HEK293 (cell line): Measurements from ENCODE around the gene SLC40A1.

Experiments used
- GLIS2 ChIP-seq: fragments of 450-650 bp; formaldehyde crosslinking; IDR thresholded peaks from 2 replicates; pipeline ENCODE4 v1.5.1; 2016; ENCODE audit warnings: missing biosample characterization, missing genetic modification characterization
- HOXA7 ChIP-seq: sonication (generic); formaldehyde crosslinking; IDR thresholded peaks from 2 replicates; pipeline ENCODE4 v1.8.1; 2022; ENCODE audit warnings: missing genetic modification reagents, borderline replicate concordance
- HOXC10 ChIP-seq: sonication (generic); formaldehyde crosslinking; IDR thresholded peaks from 2 replicates; pipeline ENCODE4 v1.8.1; 2023; ENCODE audit warnings: mild to moderate bottlenecking, missing genetic modification reagents
- IKZF3 ChIP-seq: fragments of 450-650 bp; IDR thresholded peaks from 2 replicates; pipeline ENCODE4 v1.5.0; 2018; ENCODE audit warnings: missing biosample characterization, mild to moderate bottlenecking, missing genetic modification characterization, moderate library complexity
- INSM2 ChIP-seq: fragments of 450-650 bp; formaldehyde crosslinking; IDR thresholded peaks from 2 replicates; pipeline ENCODE4 v1.5.1; 2016; ENCODE audit warnings: missing biosample characterization, missing genetic modification characterization
- OVOL3 ChIP-seq: fragments of 450-650 bp; formaldehyde crosslinking; IDR thresholded peaks from 2 replicates; pipeline ENCODE4 v1.5.1; 2016; ENCODE audit warnings: missing biosample characterization, missing genetic modification characterization
- SETDB1 ChIP-seq: IDR thresholded peaks from one replicate; pipeline ENCODE4 v1.6.1; 2017; ENCODE audit warnings: mild to moderate bottlenecking, low read length, moderate library complexity, mixed read lengths; ENCODE audit not compliant: insufficient read length
- SP2 ChIP-seq: fragments of 450-650 bp; formaldehyde crosslinking; IDR thresholded peaks from 2 replicates; pipeline ENCODE4 v1.5.1; 2016; ENCODE audit warnings: missing biosample characterization, missing genetic modification characterization
- ZBTB17 ChIP-seq: fragments of 450-650 bp; formaldehyde crosslinking; IDR thresholded peaks from 2 replicates; pipeline ENCODE4 v1.5.1; 2016; ENCODE audit warnings: missing biosample characterization, missing genetic modification characterization
- ZBTB26 ChIP-seq: fragments of 450-650 bp; formaldehyde crosslinking; optimal IDR thresholded peaks from 2 replicates; pipeline ENCODE3; 2016; ENCODE audit warnings: missing biosample characterization, mild to moderate bottlenecking, missing genetic modification characterization
- ZFP37 ChIP-seq: fragments of 450-650 bp; formaldehyde crosslinking; IDR thresholded peaks from 2 replicates; pipeline ENCODE4 v1.5.1; 2016; ENCODE audit warnings: missing biosample characterization, missing genetic modification characterization
- ZNF184 ChIP-seq: fragments of 450-650 bp; IDR thresholded peaks from 2 replicates; pipeline ENCODE4 v1.5.1; 2018; ENCODE audit warnings: missing biosample characterization, mild to moderate bottlenecking, missing genetic modification characterization
- ZNF214 ChIP-seq: fragments of 450-650 bp; formaldehyde crosslinking; IDR thresholded peaks from 2 replicates; pipeline ENCODE4 v1.5.1; 2017; ENCODE audit warnings: missing biosample characterization, mild to moderate bottlenecking, missing genetic modification characterization, borderline replicate concordance
- ZNF280C ChIP-seq: fragments of 450-650 bp; formaldehyde crosslinking; IDR thresholded peaks from 2 replicates; pipeline ENCODE4 v1.5.1; 2016; ENCODE audit warnings: missing biosample characterization, missing genetic modification characterization
- ZNF302 ChIP-seq: fragments of 450-650 bp; formaldehyde crosslinking; IDR thresholded peaks from 2 replicates; pipeline ENCODE4 v1.5.1; 2016; ENCODE audit warnings: missing biosample characterization, missing genetic modification characterization, low read depth
- ZNF350 ChIP-seq: fragments of 450-650 bp; formaldehyde crosslinking; IDR thresholded peaks from 2 replicates; pipeline ENCODE4 v1.5.0; 2017; ENCODE audit warnings: missing biosample characterization, mild to moderate bottlenecking, missing genetic modification characterization
- ZNF354C ChIP-seq: fragments of 450-650 bp; formaldehyde crosslinking; IDR thresholded peaks from 2 replicates; pipeline ENCODE4 v1.5.1; 2016; ENCODE audit warnings: missing biosample characterization, missing genetic modification characterization, low read depth, borderline replicate concordance
- ZNF398 ChIP-seq: fragments of 450-650 bp; formaldehyde crosslinking; IDR thresholded peaks from 2 replicates; pipeline ENCODE4 v1.5.1; 2017; ENCODE audit warnings: missing biosample characterization, missing genetic modification characterization
- ZNF488 ChIP-seq: fragments of 450-650 bp; formaldehyde crosslinking; IDR thresholded peaks from 2 replicates; pipeline ENCODE4 v1.5.1; 2016; ENCODE audit warnings: missing biosample characterization, missing genetic modification characterization
- ZNF544 ChIP-seq: fragments of 450-650 bp; formaldehyde crosslinking; IDR thresholded peaks from 2 replicates; pipeline ENCODE4 v1.5.0; 2017; ENCODE audit warnings: missing biosample characterization, missing genetic modification characterization
- ZNF548 ChIP-seq: fragments of 450-650 bp; formaldehyde crosslinking; IDR thresholded peaks from 2 replicates; pipeline ENCODE4 v1.5.1; 2016; ENCODE audit warnings: missing biosample characterization, missing genetic modification characterization
- ZNF660 ChIP-seq: fragments of 450-650 bp; IDR thresholded peaks from 2 replicates; pipeline ENCODE4 v1.5.1; 2018; ENCODE audit warnings: missing biosample characterization, mild to moderate bottlenecking, missing genetic modification characterization
- ZNF692 ChIP-seq: fragments of 450-650 bp; formaldehyde crosslinking; IDR thresholded peaks from 2 replicates; pipeline ENCODE4 v1.5.1; 2016; ENCODE audit warnings: missing biosample characterization, missing genetic modification characterization
- ZNF701 ChIP-seq: fragments of 450-650 bp; formaldehyde crosslinking; IDR thresholded peaks from 2 replicates; pipeline ENCODE4 v1.5.1; 2016; ENCODE audit warnings: missing biosample characterization, missing genetic modification characterization
- ZNF76 ChIP-seq: fragments of 450-650 bp; formaldehyde crosslinking; IDR thresholded peaks from 2 replicates; pipeline ENCODE4; 2016; ENCODE audit warnings: low read depth, missing biosample characterization, missing genetic modification characterization, borderline replicate concordance
- ZNF777 ChIP-seq: fragments of 450-650 bp; formaldehyde crosslinking; IDR thresholded peaks from 2 replicates; pipeline ENCODE4 v1.5.1; 2017; ENCODE audit warnings: missing biosample characterization, missing genetic modification characterization, borderline replicate concordance
- TF ChIP-seq, protein P1 (sequence below): fragments of 450-650 bp; formaldehyde crosslinking; IDR thresholded peaks from 2 replicates; pipeline ENCODE4 v1.5.1; 2016; ENCODE audit warnings: missing biosample characterization, missing genetic modification characterization

Gene SLC40A1

GRCh38 chr2:189580658-189581353, at the start of gene SLC40A1 (continued):
- TF ChIP-seq ZNF692 (tag by site-specific recombination): peak; percentile 55
- no peak for TF ChIP-seq ZNF184
- TF ChIP-seq ZNF214: no peak
- peak; percentile 82 for TF ChIP-seq ZBTB26 (tag by site-specific recombination)
- TF ChIP-seq HOXC10 (CRISPR knock-in tag): no peak
- no peak for TF ChIP-seq ZNF701 (tag by site-specific recombination)
- TF ChIP-seq GLIS2: peak; percentile 61
- no peak for TF ChIP-seq ZFP37 (tag by site-specific recombination)
- TF ChIP-seq ZNF354C: no peak
- no peak for TF ChIP-seq OVOL3 (tag by site-specific recombination)
- TF ChIP-seq ZNF398 (tag by site-specific recombination): no peak
- TF ChIP-seq INSM2: no peak
- TF ChIP-seq ZNF350: no peak
- peak; percentile 79; the same call in 1 of the 2 replicates for TF ChIP-seq ZNF660 (tag by site-specific recombination)
- no peak for TF ChIP-seq ZBTB17 (tag by site-specific recombination)
- TF ChIP-seq ZNF548: no peak
- no peak for TF ChIP-seq ZNF488 (tag by site-specific recombination)
- TF ChIP-seq ZNF280C (tag by site-specific recombination): no peak
- TF ChIP-seq HOXA7: no peak
- no peak for TF ChIP-seq SETDB1
- peak; percentile 69; the same call in 1 of the 2 replicates for TF ChIP-seq ZNF76
- TF ChIP-seq, protein P1, sequence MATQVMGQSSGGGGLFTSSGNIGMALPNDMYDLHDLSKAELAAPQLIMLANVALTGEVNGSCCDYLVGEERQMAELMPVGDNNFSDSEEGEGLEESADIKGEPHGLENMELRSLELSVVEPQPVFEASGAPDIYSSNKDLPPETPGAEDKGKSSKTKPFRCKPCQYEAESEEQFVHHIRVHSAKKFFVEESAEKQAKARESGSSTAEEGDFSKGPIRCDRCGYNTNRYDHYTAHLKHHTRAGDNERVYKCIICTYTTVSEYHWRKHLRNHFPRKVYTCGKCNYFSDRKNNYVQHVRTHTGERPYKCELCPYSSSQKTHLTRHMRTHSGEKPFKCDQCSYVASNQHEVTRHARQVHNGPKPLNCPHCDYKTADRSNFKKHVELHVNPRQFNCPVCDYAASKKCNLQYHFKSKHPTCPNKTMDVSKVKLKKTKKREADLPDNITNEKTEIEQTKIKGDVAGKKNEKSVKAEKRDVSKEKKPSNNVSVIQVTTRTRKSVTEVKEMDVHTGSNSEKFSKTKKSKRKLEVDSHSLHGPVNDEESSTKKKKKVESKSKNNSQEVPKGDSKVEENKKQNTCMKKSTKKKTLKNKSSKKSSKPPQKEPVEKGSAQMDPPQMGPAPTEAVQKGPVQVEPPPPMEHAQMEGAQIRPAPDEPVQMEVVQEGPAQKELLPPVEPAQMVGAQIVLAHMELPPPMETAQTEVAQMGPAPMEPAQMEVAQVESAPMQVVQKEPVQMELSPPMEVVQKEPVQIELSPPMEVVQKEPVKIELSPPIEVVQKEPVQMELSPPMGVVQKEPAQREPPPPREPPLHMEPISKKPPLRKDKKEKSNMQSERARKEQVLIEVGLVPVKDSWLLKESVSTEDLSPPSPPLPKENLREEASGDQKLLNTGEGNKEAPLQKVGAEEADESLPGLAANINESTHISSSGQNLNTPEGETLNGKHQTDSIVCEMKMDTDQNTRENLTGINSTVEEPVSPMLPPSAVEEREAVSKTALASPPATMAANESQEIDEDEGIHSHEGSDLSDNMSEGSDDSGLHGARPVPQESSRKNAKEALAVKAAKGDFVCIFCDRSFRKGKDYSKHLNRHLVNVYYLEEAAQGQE (tag by site-specific recombination): 0 out of 2 replicates have a peak, but pooled peaks have one; percentile 20
- no peak for TF ChIP-seq ZNF777
- TF ChIP-seq IKZF3 (tag by site-specific recombination): peak; percentile 48; the same call in 1 of the 2 replicates
- TF ChIP-seq ZNF302 (tag by site-specific recombination): no peak
- TF ChIP-seq ZNF544 (tag by site-specific recombination): no peak
- 0 out of 2 replicates have a peak, but pooled peaks have one; percentile 10 for TF ChIP-seq SP2 (tag by site-specific recombination)
